H1 (cell line): ENCODE results near the gene TMEM18. TPM values are rescaled to one million over a fixed set of nuclear protein-coding genes. Genes with fewer than 3 reads are reported as not detected.

Experiments used
- CTCF ChIA-PET: fragments of 300-600 bp; sonication (Branson Sonifier 250); formaldehyde crosslinking; loops from one replicate; lab custom pipeline; 2021; ENCODE audit not compliant: partially characterized antibody; lab: Charles Lee
- POLR2A ChIA-PET: fragments of 300-600 bp; sonication (Branson Sonifier 250); formaldehyde crosslinking; loops from one replicate; lab custom pipeline; 2021; ENCODE audit warnings: inconsistent platforms; ENCODE audit not compliant: partially characterized antibody; lab: Charles Lee
- DNase-seq, 2 experiments: peaks; one replicate each; pipeline versions ENCODE4 v3.0.0 to v3.0.0-alpha.2; 2010 to 2022; ENCODE audit warnings: low spot score in 2 of 2, low read depth in 1 of 2, mixed read lengths in 1 of 2
- FAIRE-seq: peaks from 2 replicates; lab custom pipeline; 2011; peaks lifted over from hg19 to GRCh38; lab: Jason Lieb, UNC
- H2AFZ ChIP-seq: 2 replicates; pipeline ENCODE4 v1.8.1; 2012; ENCODE audit warnings: low read length, inconsistent platforms
- H2AK5ac ChIP-seq: 2 replicates; pipeline ENCODE4 v1.6.1; 2013; ENCODE audit warnings: low read depth, low read length
- H2BK120ac ChIP-seq: replicated peaks from 2 replicates; pipeline ENCODE3; 2013; ENCODE audit warnings: low read depth, low read length, inconsistent platforms
- H2BK12ac ChIP-seq: 2 replicates; pipeline ENCODE4 v1.6.1; 2013; ENCODE audit warnings: low read depth, low read length
- H2BK15ac ChIP-seq: 2 replicates; pipeline ENCODE4 v1.6.1; 2013; ENCODE audit warnings: low read length
- H2BK20ac ChIP-seq: 2 replicates; pipeline ENCODE4 v1.6.1; 2013; ENCODE audit warnings: low read length
- H2BK5ac ChIP-seq: 2 replicates; pipeline ENCODE4 v1.6.1; 2013; ENCODE audit warnings: low read depth, low read length
- H3K14ac ChIP-seq: 2 replicates; pipeline ENCODE4 v1.6.1; 2013; ENCODE audit warnings: inconsistent platforms; ENCODE audit not compliant: insufficient read length
- H3K18ac ChIP-seq: 2 replicates; pipeline ENCODE4 v1.6.1; 2013; ENCODE audit warnings: low read length; ENCODE audit errors: extremely low read depth
- H3K23ac ChIP-seq: 2 replicates; pipeline ENCODE4 v1.6.1; 2013; ENCODE audit warnings: inconsistent platforms; ENCODE audit not compliant: insufficient read length
- H3K23me2 ChIP-seq: 2 replicates; pipeline ENCODE4 v1.6.1; 2013; ENCODE audit warnings: low read depth, low read length
- H3K27ac ChIP-seq: 2 replicates; pipeline ENCODE4 v1.6.1; 2011; ENCODE audit warnings: low read depth, low read length, inconsistent platforms
- H3K27me3 ChIP-seq, 4 experiments: replicated peaks in 1 of 4; 1 replicate in 1 of 4; 2 replicates in 3 of 4; pipeline versions ENCODE4 v1.6.1 to v1.8.1; 2011 to 2013; ENCODE audit warnings: low read length in 3 of 4, mild to moderate bottlenecking in 3 of 4, inconsistent platforms in 2 of 4, mixed read lengths in 2 of 4, moderate library complexity in 1 of 4; ENCODE audit not compliant: control insufficient read depth in 3 of 4, insufficient read depth in 3 of 4; ENCODE audit errors: extremely low read depth in 1 of 4
- H3K36me3 ChIP-seq, 4 experiments: 2 replicates each; pipeline versions ENCODE4 v1.6.1 to v1.8.1; 2011 to 2013; ENCODE audit warnings: mild to moderate bottlenecking in 4 of 4, low read length in 3 of 4, moderate library complexity in 2 of 4, control low read depth in 1 of 4, inconsistent platforms in 1 of 4; ENCODE audit not compliant: insufficient read depth in 4 of 4, control insufficient read depth in 2 of 4
- H3K4ac ChIP-seq: replicated peaks from 2 replicates; pipeline ENCODE3; 2013; ENCODE audit warnings: low read length, low read depth, mixed read lengths, inconsistent platforms; ENCODE audit not compliant: insufficient read length
- H3K4me1 ChIP-seq, 4 experiments: replicated peaks in 1 of 4; 1 replicate in 1 of 4; 2 replicates in 3 of 4; pipeline versions ENCODE4 v1.6.1 to v1.8.1; 2011 to 2013; ENCODE audit warnings: low read length in 3 of 4, inconsistent platforms in 2 of 4, mixed read lengths in 1 of 4; ENCODE audit not compliant: insufficient read depth in 4 of 4, control insufficient read depth in 3 of 4
- H3K4me2 ChIP-seq, 2 experiments: 2 replicates each; pipeline versions ENCODE4 v1.6.1 to v1.8.1; 2011 to 2013; ENCODE audit warnings: low read depth in 2 of 2, low read length in 2 of 2, control low read depth in 1 of 2, inconsistent platforms in 1 of 2, mild to moderate bottlenecking in 1 of 2; ENCODE audit not compliant: insufficient read depth in 1 of 2
- H3K4me3 ChIP-seq, 4 experiments: fragments of 200-600, 300-600 bp in 1 of 4; sonication (generic), shearing (Covaris generic), sonication (Bioruptor Twin) in 1 of 4; 2 replicates each; pipeline versions ENCODE4 v1.5.1 to v1.8.1; 2011 to 2016; ENCODE audit warnings: low read length in 4 of 4, low read depth in 3 of 4, control low read depth in 2 of 4, inconsistent platforms in 2 of 4, mild to moderate bottlenecking in 2 of 4, mixed read lengths in 1 of 4, moderate library complexity in 1 of 4; ENCODE audit not compliant: insufficient read depth in 2 of 4; ENCODE audit errors: extremely low read depth in 1 of 4
- H3K56ac ChIP-seq: replicated peaks from 2 replicates; pipeline ENCODE3; 2013; ENCODE audit warnings: low read depth, mild to moderate bottlenecking, mixed read lengths, low read length, inconsistent platforms; ENCODE audit not compliant: insufficient read length
- H3K79me1 ChIP-seq: 2 replicates; pipeline ENCODE4 v1.6.1; 2013; ENCODE audit warnings: low read depth, low read length, control low read depth
- H3K79me2 ChIP-seq, 2 experiments: 2 replicates each; pipeline versions ENCODE4 v1.6.1 to v1.8.1; 2012 to 2013; ENCODE audit warnings: low read length in 2 of 2, mild to moderate bottlenecking in 2 of 2, inconsistent platforms in 1 of 2; ENCODE audit not compliant: insufficient read depth in 2 of 2, control insufficient read depth in 1 of 2
- H3K9ac ChIP-seq, 4 experiments: replicated peaks in 1 of 4; 1 replicate in 1 of 4; 2 replicates in 3 of 4; pipeline versions ENCODE4 v1.6.1 to v1.8.1; 2011 to 2013; ENCODE audit warnings: low read depth in 3 of 4, low read length in 3 of 4, control low read depth in 2 of 4, mild to moderate bottlenecking in 2 of 4, moderate library complexity in 2 of 4, inconsistent platforms in 1 of 4; ENCODE audit errors: extremely low read depth in 1 of 4
- H3K9me3 ChIP-seq, 2 experiments: 2 replicates each; pipeline versions ENCODE4 v1.6.1 to v1.8.1; 2012 to 2013; ENCODE audit warnings: mild to moderate bottlenecking in 2 of 2, moderate library complexity in 2 of 2, control low read depth in 1 of 2, inconsistent platforms in 1 of 2, low read depth in 1 of 2, low read length in 1 of 2, mixed read lengths in 1 of 2; ENCODE audit not compliant: insufficient read depth in 2 of 2
- H4K20me1 ChIP-seq, 2 experiments: replicated peaks in 1 of 2; 2 replicates each; pipeline versions ENCODE3 to v1.8.1; 2011 to 2013; ENCODE audit warnings: inconsistent platforms in 2 of 2, low read length in 2 of 2, mild to moderate bottlenecking in 1 of 2; ENCODE audit not compliant: insufficient read depth in 2 of 2, control insufficient read depth in 1 of 2
- H4K5ac ChIP-seq: 2 replicates; pipeline ENCODE4 v1.6.1; 2013; ENCODE audit warnings: low read length, low read depth, mixed read lengths, inconsistent platforms; ENCODE audit not compliant: insufficient read length
- H4K8ac ChIP-seq: 2 replicates; pipeline ENCODE4 v1.8.0; 2013; ENCODE audit warnings: mild to moderate bottlenecking, moderate library complexity, low read length, inconsistent platforms; ENCODE audit not compliant: insufficient read depth; ENCODE audit errors: extremely low read depth
- H4K91ac ChIP-seq: replicated peaks from 2 replicates; pipeline ENCODE3; 2013; ENCODE audit warnings: low read length, mixed read lengths, inconsistent platforms; ENCODE audit not compliant: insufficient read length
- BACH1 ChIP-seq: IDR thresholded peaks from 2 replicates; pipeline ENCODE4 v1.6.1; 2012; ENCODE audit warnings: low read length, improper control_type of control experiment
- CHD2 ChIP-seq: IDR thresholded peaks from 2 replicates; pipeline ENCODE4 v1.6.1; 2012; ENCODE audit warnings: low read length, improper control_type of control experiment
- CTBP2 ChIP-seq: IDR thresholded peaks from 2 replicates; pipeline ENCODE4 v1.7.0; 2011; ENCODE audit warnings: borderline replicate concordance, mild to moderate bottlenecking, moderate library complexity, mixed read lengths, low read length; ENCODE audit not compliant: insufficient read depth, insufficient read length
- JUND ChIP-seq: IDR thresholded peaks from 2 replicates; pipeline ENCODE4 v1.6.1; 2011; ENCODE audit warnings: mild to moderate bottlenecking, improper control_type of control experiment, low read length
- KDM4A ChIP-seq: IDR thresholded peaks from one replicate; pipeline ENCODE4 v1.7.1; 2012; ENCODE audit warnings: low read depth, mild to moderate bottlenecking, moderate library complexity, low read length, inconsistent platforms; ENCODE audit not compliant: severe bottlenecking
- POLR2A ChIP-seq, 2 experiments: IDR thresholded peaks; 1 replicate in 1 of 2; 2 replicates in 1 of 2; pipeline ENCODE4 v1.6.1; 2011; ENCODE audit warnings: low read depth in 2 of 2, low read length in 2 of 2, mild to moderate bottlenecking in 2 of 2; ENCODE audit errors: control extremely low read depth in 1 of 2
- RFX5 ChIP-seq: IDR thresholded peaks from 2 replicates; pipeline ENCODE4 v1.6.1; 2011; ENCODE audit warnings: low read depth, low read length, improper control_type of control experiment, borderline replicate concordance
- SIX5 ChIP-seq: IDR thresholded peaks from 2 replicates; pipeline ENCODE4 v1.6.1; 2011; ENCODE audit warnings: mild to moderate bottlenecking, low read depth, low read length
- SP2 ChIP-seq: IDR thresholded peaks from 2 replicates; pipeline ENCODE4 v1.6.1; 2012; ENCODE audit warnings: mild to moderate bottlenecking, low read length, inconsistent platforms
- SP4 ChIP-seq: IDR thresholded peaks from 2 replicates; pipeline ENCODE4 v1.6.1; 2012; ENCODE audit warnings: low read length, inconsistent platforms
- TAF1 ChIP-seq: IDR thresholded peaks from 2 replicates; pipeline ENCODE4 v1.6.1; 2011; ENCODE audit warnings: mild to moderate bottlenecking, low read depth, low read length
- TEAD4 ChIP-seq: IDR thresholded peaks from 2 replicates; pipeline ENCODE4 v1.6.1; 2012; ENCODE audit warnings: low read depth, low read length, inconsistent platforms, mixed read lengths
- USF2 ChIP-seq: IDR thresholded peaks from 2 replicates; pipeline ENCODE4 v1.6.1; 2011; ENCODE audit warnings: low read length, improper control_type of control experiment
- WGBS, 2 experiments: shearing (Covaris generic) in 1 of 2; methylation state at CpG; one replicate each; pipeline versions ENCODE4 v1.1.6 to v1.1.7; 2013 to 2015; ENCODE audit warnings: low lambda C conversion rate in 2 of 2, mixed read lengths in 2 of 2, inconsistent platforms in 1 of 2, low coverage in 1 of 2, missing lambda C conversion rate in 1 of 2; ENCODE audit not compliant: insufficient replicate concordance in 2 of 2, insufficient coverage in 1 of 2, insufficient read length in 1 of 2; ENCODE audit errors: extremely low coverage in 1 of 2, missing lambda C conversion rate in 1 of 2; 5-methylcytosine and 5-hydroxymethylcytosine counted together
- polyA plus RNA-seq, 7 experiments: library from polyadenylated mRNA; depleted of rRNA in 3 of 7; stranded (reverse) in 5 of 7; unstranded in 2 of 7; fragments of >200 nt in 5 of 7; fragments of 200-250 nt in 2 of 7; gene quantifications; 1 replicate in 5 of 7; 2 replicates in 1 of 7; 4 replicates in 1 of 7; pipeline versions ENCODE4 v1.2.1 to v1.2.3, GENCODE V29; 2011 to 2013; ENCODE audit warnings: missing spikeins in 2 of 7, mixed read lengths in 2 of 7
- total RNA-seq: library from RNA; stranded (reverse); fragmentation: NEBNext Ultra II Directional; extraction: Animal tissue kit (Norgen Biotek cat#: 25700); gene quantifications from 2 replicates; pipeline ENCODE4 v1.2.1, GENCODE V29; 2021

Gene TMEM18
- total and polyA plus RNA-seq, 2 of the 8 experiments (the other 6 are each of a cell fraction or from before 2014, with no cell fraction given) = 22.4 to 27.1 TPM

DNA sequence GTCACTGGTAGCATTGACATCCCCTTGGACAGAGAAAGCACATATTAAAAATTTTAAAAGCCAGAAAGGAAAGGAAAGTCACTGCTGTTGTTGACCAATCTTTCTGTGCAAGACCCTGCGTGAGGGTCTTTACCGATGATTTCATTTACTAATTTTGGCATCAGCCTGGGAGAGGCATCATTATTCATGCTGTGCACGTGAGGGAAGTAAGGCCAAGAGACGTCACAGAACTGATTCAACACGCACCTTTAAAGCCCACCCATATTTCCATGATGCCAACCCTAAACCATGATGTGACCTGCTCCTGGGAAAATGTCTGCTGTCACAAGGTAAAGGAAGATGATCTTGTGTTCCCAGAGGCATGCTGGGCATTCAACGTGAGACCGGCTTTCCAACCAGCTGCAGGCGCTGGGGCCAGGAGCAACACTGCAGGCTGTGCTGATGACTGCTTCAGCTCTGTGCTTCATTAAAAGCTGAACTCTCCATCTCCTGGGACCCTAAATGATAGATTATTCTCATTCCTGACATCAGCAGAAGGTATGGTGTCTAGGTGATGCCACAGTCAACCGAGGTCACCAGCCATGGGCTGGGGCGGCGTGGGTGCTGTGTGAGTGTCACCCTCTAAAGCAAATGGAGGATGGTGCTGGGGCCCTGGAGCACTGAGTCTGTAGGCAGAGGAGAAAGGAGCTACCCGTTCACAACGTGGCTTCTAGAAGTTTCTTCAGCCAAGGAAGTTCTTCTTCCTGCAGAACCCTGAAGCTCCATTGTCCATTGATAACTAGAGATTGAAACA is 53.9 kb downstream of the TMEM18 start:
- no peak overlapping the region for H3K14ac ChIP-seq
- no peak overlapping the region for H2BK120ac ChIP-seq
- no peak overlapping the region for H4K91ac ChIP-seq
- H3K4ac ChIP-seq = no peak overlapping the region
- H3K27ac ChIP-seq = no peak overlapping the region
- H4K20me1 ChIP-seq = no peaks in the 10 kb centered on the region
- no peak overlapping the region for H3K18ac ChIP-seq
- no peak overlapping the region for H2AFZ ChIP-seq
- no peaks in the 10 kb centered on the region; a peak in 1 of 4 replicates for H3K9me3 ChIP-seq
- H3K36me3 ChIP-seq = no peaks in the 10 kb centered on the region
- POLR2A ChIA-PET = no interaction called here
- H3K4me2 ChIP-seq = no peak overlapping the region
- no peak overlapping the region for H3K4me3 ChIP-seq
- H3K4me1 ChIP-seq = peaks cover 0 to 3% (median 0%) of the 10 kb centered on the region in 4 experiments; a peak in 1 of 7 replicates
- H3K79me2 ChIP-seq = no peaks in the 10 kb centered on the region
- no peaks in the 10 kb centered on the region for H3K79me1 ChIP-seq
- no peaks in the 10 kb centered on the region for H3K27me3 ChIP-seq
- DNase-seq (no peak), FAIRE-seq (no peak)
- H3K23ac ChIP-seq = no peak overlapping the region
- no peak overlapping the region for H4K5ac ChIP-seq
- CTCF ChIA-PET = interaction anchor here (0.6 to 3.4 kb wide), 3 partner anchors 14 to 421 kb away, joined by 4 to 12 read pairs (median 8); no protein-coding TSS in a partner anchor
- H3K56ac ChIP-seq = no peak overlapping the region
- no peak overlapping the region for H4K8ac ChIP-seq
- H2BK12ac ChIP-seq = no peak overlapping the region
- no peak overlapping the region for H2AK5ac ChIP-seq
- no peak overlapping the region for H2BK20ac ChIP-seq
- H3K23me2 ChIP-seq = no peaks in the 10 kb centered on the region
- no peak overlapping the region for H2BK5ac ChIP-seq
- 88% methylated on average over 13 of the region's 13 CpGs; no CpG with 5 or more reads in 1 of the 2 experiments for WGBS, 2 experiments
- H2BK15ac ChIP-seq = no peak overlapping the region
- no peak overlapping the region for H3K9ac ChIP-seq
- TF ChIP-seq SIX5 (no peak), USF2 (no peak), RFX5 (no peak), CTBP2 (no peak), TAF1 (no peak), CHD2 (no peak), JUND (no peak), SP4 (no peak), SP2 (no peak), BACH1 (no peak), POLR2A (IDR thresholded peaks at IDR 0.05; ENCODE audit: control extremely low read depth in 1 of 2, low read depth in 2 of 2, low read length in 2 of 2) (no peak), TEAD4 (no peak), KDM4A (no peak)
